Stimulated activated CD8-positive, alpha-beta memory T cell treated with anti-CD3 and anti-CD28 coated beads, Interleukin-2, amount 100 ng/mL, for 1 hour (primary cell): ENCODE results near the gene GRM1.

Experiments
- DNase-seq, 2 donors: peaks; one replicate each; pipeline ENCODE4 v3.0.0-alpha.2; 2020; ENCODE audit warnings: low read depth in 2 of 2

Gene GRM1

DNA sequence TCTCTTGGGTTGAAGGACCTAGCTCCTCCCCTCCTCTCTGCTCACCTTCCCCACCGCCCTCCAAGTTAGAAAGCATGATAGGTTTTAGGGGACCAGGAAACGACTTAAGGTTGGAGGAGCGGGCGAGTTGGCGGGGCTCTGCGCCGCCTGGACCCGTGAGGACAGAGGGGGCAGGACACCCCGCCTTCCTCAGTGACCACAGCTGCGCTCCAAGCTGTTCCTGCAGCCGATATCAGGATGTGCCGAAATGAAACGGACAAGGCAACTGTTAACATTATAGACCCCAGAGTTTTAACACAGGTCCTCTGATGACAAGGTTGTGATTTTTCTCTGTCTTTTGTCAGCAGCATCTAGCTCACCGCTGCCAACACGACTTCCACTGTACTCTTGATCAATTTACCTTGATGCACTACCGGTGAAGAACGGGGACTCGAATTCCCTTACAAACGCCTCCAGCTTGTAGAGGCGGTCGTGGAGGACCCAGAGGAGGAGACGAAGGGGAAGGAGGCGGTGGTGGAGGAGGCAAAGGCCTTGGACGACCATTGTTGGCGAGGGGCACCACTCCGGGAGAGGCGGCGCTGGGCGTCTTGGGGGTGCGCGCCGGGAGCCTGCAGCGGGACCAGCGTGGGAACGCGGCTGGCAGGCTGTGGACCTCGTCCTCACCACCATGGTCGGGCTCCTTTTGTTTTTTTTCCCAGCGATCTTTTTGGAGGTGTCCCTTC, at the start of gene GRM1:
Gene GRM1 (plus strand): TSS at position 212 of the 722 bp plus-strand sequence. CDS start 456 bp downstream, at position 668.
- DNase-seq = no peak

DNA sequence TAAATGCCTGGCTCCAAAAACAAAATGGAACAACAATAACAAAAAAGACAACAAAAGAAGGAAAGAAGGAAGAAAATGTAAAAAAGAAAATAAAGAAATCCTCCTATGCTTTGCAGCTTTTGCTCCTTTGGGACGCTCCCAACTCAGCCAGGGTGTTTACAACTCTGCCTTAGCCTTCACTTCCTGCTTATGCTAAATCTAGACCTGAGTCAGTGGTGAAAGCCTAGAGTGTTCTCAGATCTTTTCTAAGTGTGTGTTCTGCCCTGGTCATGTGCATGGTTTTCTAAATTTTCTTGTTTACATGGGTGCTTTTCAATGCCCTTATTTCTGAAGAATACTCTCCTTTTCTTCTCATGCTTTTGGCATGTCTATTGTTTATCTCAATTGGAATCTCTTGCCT, 19.5 kb upstream of the GRM1 start:
- DNase-seq = no peak

DNA sequence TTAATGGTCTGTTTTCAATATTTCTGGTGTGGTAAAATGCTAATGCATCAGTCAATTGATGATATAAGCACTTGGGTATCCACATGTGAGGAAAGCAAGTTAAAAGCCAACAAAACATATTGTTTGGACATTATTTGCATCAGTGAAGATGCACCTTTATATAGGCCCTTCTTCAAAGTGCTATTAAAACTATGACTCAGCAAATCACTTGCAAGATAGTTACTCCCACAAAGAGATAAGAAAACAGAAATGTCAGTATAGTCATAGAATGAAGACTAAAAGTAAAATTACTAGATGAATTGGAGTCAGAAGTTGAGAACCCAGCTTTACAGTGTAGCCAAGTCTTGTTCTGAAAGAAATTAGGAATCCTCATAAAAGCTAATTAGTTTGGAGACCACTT, 14.6 kb upstream of the GRM1 start:
- DNase-seq = no peak

- DNase-seq = no peak
Measured at GRCh38 chr6:146017672-146018071, 11.2 kb upstream of the GRM1 start.

GRCh38 chr6:146026873-146027272, 2.0 kb upstream of the GRM1 start:
- DNase-seq = no peak

- DNase-seq = no peak
Measured at GRCh38 chr6:146027586-146028251, 1.1 kb upstream of the GRM1 start.

DNA sequence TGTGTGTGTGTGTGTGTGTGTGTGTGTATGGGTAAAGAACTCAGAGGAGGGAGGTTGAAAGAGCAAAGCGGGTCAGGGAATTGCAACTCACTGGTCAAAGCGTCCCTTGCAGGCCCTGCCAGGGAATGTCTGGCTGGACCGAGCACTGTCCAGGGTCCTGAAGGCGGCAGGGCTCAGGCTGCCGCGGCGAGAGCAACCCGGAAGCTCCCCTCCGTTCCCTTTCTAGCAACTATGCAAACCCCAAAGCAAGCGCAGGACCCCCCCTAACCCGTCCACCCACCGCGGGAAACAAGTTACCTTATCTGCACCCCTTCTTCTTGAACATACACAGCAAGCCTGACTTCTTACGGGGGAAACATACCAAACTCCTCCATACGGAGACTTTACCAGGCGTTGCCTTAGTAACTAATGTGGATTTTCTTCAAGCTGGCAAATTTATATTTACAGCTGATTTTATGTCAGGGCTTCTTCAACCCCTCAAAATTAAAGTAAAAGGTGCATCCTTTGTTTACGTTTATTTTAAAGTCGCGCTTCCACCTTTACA, 538 bp upstream of the GRM1 start:
- DNase-seq = no peak

GRCh38 chr6:146029573-146030184, 817 bp downstream of the GRM1 start:
- DNase-seq = no peak

DNA sequence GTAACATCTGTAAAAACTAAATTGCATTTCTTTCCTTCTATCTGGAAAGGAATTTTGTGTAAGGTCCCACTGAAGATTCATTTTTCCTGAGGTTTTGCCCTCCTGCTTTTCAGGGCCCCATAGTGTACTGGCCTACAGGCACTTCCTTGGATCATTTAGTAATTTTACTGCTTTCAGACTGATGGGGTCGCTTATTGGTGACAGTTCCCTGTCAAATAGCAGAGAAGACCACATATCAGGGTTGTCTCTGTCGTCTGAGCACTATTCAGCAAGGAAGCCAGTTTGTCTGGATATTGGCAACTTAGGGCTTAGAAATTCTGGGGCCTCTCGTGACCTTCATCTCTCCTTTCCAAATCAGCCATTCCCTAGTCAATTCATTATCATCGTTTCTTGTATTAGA, 3.5 kb downstream of the GRM1 start:
- DNase-seq = no peak

- DNase-seq = no peak
Measured at GRCh38 chr6:146040360-146040759, 11.5 kb downstream of the GRM1 start.

GRCh38 chr6:146041282-146041681, 12.4 kb downstream of the GRM1 start:
- no peak for DNase-seq

DNA sequence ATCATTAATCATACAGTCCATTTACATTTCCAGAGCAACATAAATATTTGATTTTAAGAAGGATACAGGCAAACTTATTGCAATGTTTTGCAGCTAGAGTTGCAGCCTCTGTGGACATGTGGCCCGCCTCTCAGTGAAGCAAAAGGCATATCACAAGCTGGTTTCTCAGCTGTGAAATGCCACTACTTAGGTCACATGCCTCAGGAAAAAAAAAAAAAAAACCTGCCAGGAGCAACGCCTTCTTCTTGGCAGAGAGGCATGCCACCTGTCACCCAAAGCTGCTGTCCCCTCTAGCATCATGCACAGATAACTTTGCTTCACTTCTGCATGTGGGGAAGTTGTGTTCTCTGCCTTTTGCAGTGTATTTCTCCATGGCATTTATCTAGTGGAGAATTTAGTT, 18.5 kb downstream of the GRM1 start:
- no peak for DNase-seq

- DNase-seq = no peak
Measured at GRCh38 chr6:146050168-146050567, 21.3 kb downstream of the GRM1 start.

GRCh38 chr6:146056506-146056905, 27.6 kb downstream of the GRM1 start:
- no peak for DNase-seq

- no peak for DNase-seq
Measured at GRCh38 chr6:146065690-146066089, 36.8 kb downstream of the GRM1 start.

DNA sequence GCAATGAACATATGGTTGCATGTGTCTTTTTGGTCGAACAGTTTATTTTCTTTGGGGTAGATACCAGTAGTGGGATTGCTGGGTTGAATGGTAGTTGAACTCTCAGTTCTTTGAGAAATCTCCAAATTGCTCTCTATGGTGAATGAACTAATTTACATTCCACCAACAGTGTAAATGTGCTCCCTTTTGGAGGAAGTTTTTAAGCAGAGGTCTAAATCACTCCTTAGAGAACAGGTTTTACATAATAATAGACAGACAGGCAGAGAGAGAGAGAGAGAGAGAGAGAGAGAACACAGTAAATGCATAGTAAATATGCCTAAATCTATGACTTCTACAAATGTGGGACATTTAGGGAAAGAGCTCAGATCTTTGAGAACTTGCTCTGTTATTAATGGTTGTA, 37.6 kb downstream of the GRM1 start:
- DNase-seq = no peak

- no peak for DNase-seq
Measured at GRCh38 chr6:146071781-146072180, 42.9 kb downstream of the GRM1 start.

- DNase-seq = no peak
Measured at GRCh38 chr6:146077992-146078391, 49.1 kb downstream of the GRM1 start.

DNA sequence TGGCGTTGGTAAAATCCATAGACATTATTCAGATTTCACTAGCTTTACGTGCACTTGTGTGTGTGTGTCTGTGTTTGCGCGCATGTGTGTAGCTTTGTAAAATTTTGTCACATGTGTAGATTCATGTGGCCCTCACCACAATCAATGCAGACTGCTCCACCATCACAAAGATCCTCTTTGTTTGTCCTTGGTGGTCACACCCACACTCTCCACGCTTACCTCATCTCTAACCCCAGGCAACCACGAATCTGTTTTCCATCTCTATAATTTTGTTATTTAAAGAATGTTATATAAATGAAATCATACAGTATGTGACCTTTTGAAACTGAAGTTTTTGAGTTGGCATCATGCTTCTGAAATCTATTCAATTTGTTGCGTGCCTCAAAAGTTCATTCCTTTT, 58.5 kb downstream of the GRM1 start:
- no peak for DNase-seq

GRCh38 chr6:146090474-146090873, 61.6 kb downstream of the GRM1 start:
- no peak for DNase-seq

- DNase-seq = no peak
Measured at GRCh38 chr6:146092961-146093686, 64.3 kb downstream of the GRM1 start.

DNA sequence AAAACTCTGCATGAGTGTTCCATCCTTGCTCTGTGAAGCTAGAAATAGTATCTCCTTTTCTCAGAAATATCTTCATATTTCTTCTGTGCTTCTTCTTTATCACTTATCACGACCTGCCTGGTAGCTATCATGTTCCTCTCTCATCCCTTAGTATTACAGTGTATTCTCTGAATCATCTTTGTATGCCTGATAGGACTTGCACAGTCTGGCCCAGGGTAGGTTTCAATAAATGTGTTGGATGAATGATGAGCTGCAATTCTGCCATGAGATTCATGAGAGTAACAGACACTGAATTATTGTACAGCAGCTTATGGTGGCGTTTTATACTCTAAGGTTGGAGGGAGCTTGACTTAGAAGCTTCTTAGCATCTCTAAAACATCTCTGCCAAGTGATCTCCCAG, 66.6 kb downstream of the GRM1 start:
- no peak for DNase-seq
